Keratinocyte (primary cell): ENCODE results near the gene XPOT. TPM values are rescaled to one million over a fixed set of nuclear protein-coding genes. Genes with fewer than 3 reads are reported as not detected.

ENCODE experiments used
- DNase-seq: peaks from one replicate; pipeline ENCODE4 v3.0.0-alpha.2; 2011; ENCODE audit warnings: low read depth, missing footprints, low spot score
- FAIRE-seq: peaks from 2 replicates; lab custom pipeline; 2011; peaks lifted over from hg19 to GRCh38; lab: Jason Lieb, UNC
- H2AFZ ChIP-seq: 2 replicates; pipeline ENCODE4 v1.6.0; 2012; ENCODE audit warnings: low read length, control low read depth, inconsistent platforms; ENCODE audit not compliant: control insufficient read depth
- H3K27ac ChIP-seq: 2 replicates; pipeline ENCODE4 v1.5.1; 2011; ENCODE audit warnings: low read length; ENCODE audit not compliant: control insufficient read depth, insufficient read depth
- H3K27me3 ChIP-seq: 3 replicates; pipeline ENCODE4 v1.6.0; 2011; ENCODE audit warnings: low read length; ENCODE audit not compliant: control insufficient read depth, insufficient read depth; ENCODE audit errors: extremely low read depth
- H3K36me3 ChIP-seq, 2 experiments: 2 replicates in 1 of 2; 3 replicates in 1 of 2; pipeline ENCODE4 v1.5.1; 2011; ENCODE audit warnings: low read length in 2 of 2, mild to moderate bottlenecking in 1 of 2; ENCODE audit not compliant: control insufficient read depth in 2 of 2, insufficient read depth in 2 of 2; ENCODE audit errors: extremely low read depth in 1 of 2
- H3K4me1 ChIP-seq: 3 replicates; pipeline ENCODE4 v1.5.1; 2011; ENCODE audit warnings: low read length; ENCODE audit not compliant: control insufficient read depth, insufficient read depth; ENCODE audit errors: extremely low read depth
- H3K4me2 ChIP-seq: 3 replicates; pipeline ENCODE4 v1.6.0; 2011; ENCODE audit warnings: low read depth, low read length; ENCODE audit not compliant: control insufficient read depth, insufficient read depth; ENCODE audit errors: extremely low read depth
- H3K4me3 ChIP-seq, 3 experiments: fragments of 200-600 bp in 1 of 3; sonication (generic) in 1 of 3; 2 replicates in 2 of 3; 3 replicates in 1 of 3; pipeline ENCODE4 v1.5.1; 2011 to 2016; ENCODE audit warnings: low read length in 3 of 3, mild to moderate bottlenecking in 3 of 3, control low read depth in 2 of 3, inconsistent platforms in 1 of 3, low read depth in 1 of 3, mixed read lengths in 1 of 3, mixed run types in 1 of 3, moderate library complexity in 1 of 3; ENCODE audit not compliant: control insufficient read depth in 2 of 3, insufficient read depth in 2 of 3; ENCODE audit errors: extremely low read depth in 1 of 3
- H3K79me2 ChIP-seq: 2 replicates; pipeline ENCODE4 v1.6.0; 2012; ENCODE audit warnings: low read length; ENCODE audit not compliant: control insufficient read depth, insufficient read depth
- H3K9ac ChIP-seq: 3 replicates; pipeline ENCODE4 v1.6.0; 2011; ENCODE audit warnings: low read length; ENCODE audit not compliant: control insufficient read depth, insufficient read depth; ENCODE audit errors: extremely low read depth
- H3K9me1 ChIP-seq: 3 replicates; pipeline ENCODE4 v1.6.0; 2011; ENCODE audit warnings: low read length; ENCODE audit not compliant: control insufficient read depth, insufficient read depth; ENCODE audit errors: extremely low read depth
- H3K9me3 ChIP-seq: 2 replicates; pipeline ENCODE4 v1.5.1; 2012; ENCODE audit warnings: low read depth, low read length; ENCODE audit not compliant: control insufficient read depth
- H4K20me1 ChIP-seq: 3 replicates; pipeline ENCODE4 v1.6.0; 2011; ENCODE audit warnings: low read length; ENCODE audit not compliant: control insufficient read depth, insufficient read depth; ENCODE audit errors: extremely low read depth
- CTCF ChIP-seq, 3 experiments: IDR thresholded peaks in 1 of 3; conservative IDR thresholded peaks in 1 of 3; optimal IDR thresholded peaks in 1 of 3; 2 replicates in 2 of 3; 3 replicates in 1 of 3; pipeline versions ENCODE3 to v1.5.1; 2011; ENCODE audit warnings: low read length in 3 of 3, mild to moderate bottlenecking in 3 of 3, moderate library complexity in 2 of 3, control low read depth in 1 of 3, inconsistent platforms in 1 of 3; ENCODE audit not compliant: insufficient read depth in 2 of 3; ENCODE audit errors: extremely low read depth in 1 of 3
- EZH2 ChIP-seq: IDR thresholded peaks from one replicate; pipeline ENCODE4 v1.6.1; 2012; ENCODE audit warnings: inconsistent platforms, mild to moderate bottlenecking, low read length, moderate library complexity
- dilution Hi-C: fragments of 300-500 bp; cut with MboI; formaldehyde crosslinking; loops from one replicate; pipeline ENCODE4 v1.7.0; 2020; ENCODE audit warnings: low sequenced_read_pairs; ENCODE audit not compliant: extremely low pct_ligation_motif_present
- polyA plus RNA-seq, 5 experiments: library from polyadenylated mRNA; depleted of rRNA in 3 of 5; stranded (reverse) in 3 of 5; stranded (forward) in 1 of 5; unstranded in 1 of 5; fragments of >200 nt; gene quantifications; 1 replicate in 1 of 5; 2 replicates in 3 of 5; 3 replicates in 1 of 5; pipeline versions ENCODE4 v1.2.1 to v1.2.3, GENCODE V29; 2011 to 2012; ENCODE audit warnings: missing spikeins in 2 of 5, low read depth in 1 of 5, low replicate concordance in 1 of 5

XPOT gene
- polyA plus RNA-seq, 1 donor (not counting 4 experiments of a cell fraction or from before 2014, with no cell fraction given) = 93.8 TPM

GRCh38 chr12:64385019-64385418 is 19.2 kb upstream of the XPOT start:
- DNase-seq = no peak
- no peaks in the 10 kb centered on the region for H4K20me1 ChIP-seq
- H3K27ac ChIP-seq = peak overlapping the region; percentile 33
- peaks cover 22% of the 10 kb centered on the region for H3K4me1 ChIP-seq
- H3K4me2 ChIP-seq = peak overlapping the region; percentile 49
- no peaks in the 10 kb centered on the region for H3K27me3 ChIP-seq
- dilution Hi-C loops = no loop called here
- H3K9ac ChIP-seq = no peak overlapping the region
- peaks cover 4% of the 10 kb centered on the region for H3K9me3 ChIP-seq
- H2AFZ ChIP-seq = peak overlapping the region; percentile 29
- H3K79me2 ChIP-seq = no peaks in the 10 kb centered on the region
- H3K4me3 ChIP-seq = no peak overlapping the region
- H3K9me1 ChIP-seq = no peaks in the 10 kb centered on the region
- FAIRE-seq = no peak
- TF ChIP-seq EZH2 (no peak), CTCF (optimal IDR thresholded peaks at IDR 0.05 in 1 of 3, IDR thresholded peaks at IDR 0.05 in 1 of 3, conservative IDR thresholded peaks at IDR 0.05 in 1 of 3; ENCODE audit: extremely low read depth in 1 of 3, insufficient read depth in 2 of 3, low read length in 3 of 3) (no peak)
- no peaks in the 10 kb centered on the region for H3K36me3 ChIP-seq

GRCh38 chr12:64385468-64385867 is 18.7 kb upstream of the XPOT start:
- H3K9me3 ChIP-seq = peaks cover 1% of the 10 kb centered on the region
- peak overlapping the region; percentile 33 for H3K27ac ChIP-seq
- H3K4me3 ChIP-seq = no peak overlapping the region
- H3K4me1 ChIP-seq = peaks cover 22% of the 10 kb centered on the region
- no peaks in the 10 kb centered on the region for H3K9me1 ChIP-seq
- DNase-seq = peak; percentile 49
- peak; percentile 56 for FAIRE-seq
- no peaks in the 10 kb centered on the region for H3K27me3 ChIP-seq
- H2AFZ ChIP-seq = peak overlapping the region; percentile 29
- dilution Hi-C loops = no loop called here
- H3K4me2 ChIP-seq = peak overlapping the region; percentile 49
- no peak for TF ChIP-seq EZH2
- no peak for TF ChIP-seq CTCF (optimal IDR thresholded peaks at IDR 0.05 in 1 of 3, IDR thresholded peaks at IDR 0.05 in 1 of 3, conservative IDR thresholded peaks at IDR 0.05 in 1 of 3; ENCODE audit: extremely low read depth in 1 of 3, insufficient read depth in 2 of 3, low read length in 3 of 3)
- H3K9ac ChIP-seq = no peak overlapping the region
- no peaks in the 10 kb centered on the region for H3K36me3 ChIP-seq
- no peaks in the 10 kb centered on the region for H3K79me2 ChIP-seq
- no peaks in the 10 kb centered on the region for H4K20me1 ChIP-seq
